Esophagus squamous epithelium (tissue), 5 donors: Measurements from ENCODE around the gene RCOR3. TPM values are rescaled to one million over a fixed set of nuclear protein-coding genes. Genes with fewer than 3 reads are reported as not detected.

ENCODE experiments used
- DNase-seq: peaks from one replicate; lab custom pipeline; 2025; lab: John Stamatoyannopoulos, UW
- H3K27ac ChIP-seq, 4 donors: fragments of 200-600 bp; sonication (generic); one replicate each; pipeline ENCODE4 v1.5.1; 2016 to 2019; ENCODE audit warnings: mild to moderate bottlenecking in 1 of 4
- H3K27me3 ChIP-seq, 4 donors: fragments of 200-600 bp; sonication (generic); 1 replicate in 3 of 4; 2 replicates in 1 of 4; pipeline versions ENCODE4 v1.5.1 to v1.6.0; 2017 to 2021; ENCODE audit warnings: antibody characterized with exemption in 1 of 4
- H3K36me3 ChIP-seq, 3 donors: fragments of 200-600 bp; sonication (generic); one replicate each; pipeline ENCODE4 v1.5.1; 2016 to 2019
- H3K4me1 ChIP-seq, 3 donors: fragments of 200-600 bp; sonication (generic); one replicate each; pipeline ENCODE4 v1.5.1; 2017 to 2019
- H3K4me3 ChIP-seq, 4 donors: fragments of 200-600 bp; sonication (generic); 1 replicate in 3 of 4; 2 replicates in 1 of 4; pipeline ENCODE4 v1.5.1; 2016 to 2019; ENCODE audit warnings: mild to moderate bottlenecking in 2 of 4, moderate library complexity in 1 of 4
- H3K9me3 ChIP-seq, 3 donors: fragments of 200-600 bp; sonication (generic); one replicate each; pipeline ENCODE4 v1.5.1; 2016 to 2019
- POLR2A ChIP-seq, 4 donors: fragments of 450-650 bp; IDR thresholded peaks; one replicate each; pipeline ENCODE4 v1.6.1; 2017; ENCODE audit warnings: antibody characterized with exemption in 4 of 4, mild to moderate bottlenecking in 4 of 4, moderate library complexity in 3 of 4
- WGBS, 2 donors: methylation state at CpG; one replicate each; pipeline ENCODE4 v1.1.5; 2018; 5-methylcytosine and 5-hydroxymethylcytosine counted together
- intact Hi-C: fragments of 100-400 bp; cut with DNase I; formaldehyde crosslinking; loops from one replicate; pipeline ENCODE4 v1.15.0; 2022
- total RNA-seq, 4 donors: library from RNA; depleted of rRNA; stranded (reverse); fragments of >200 nt; gene quantifications; one replicate each; pipeline ENCODE4 v1.1.0, GENCODE V29; 2016
- TF ChIP-seq, protein P1 (sequence below), 6 experiments: fragments of 450-650 bp in 4 of 6; fragments of 200-600 bp in 2 of 6; sonication (generic) in 2 of 6; IDR thresholded peaks; one replicate each; pipeline ENCODE4 v1.5.1; 2016 to 2019; ENCODE audit warnings: antibody characterized with exemption in 6 of 6, mild to moderate bottlenecking in 4 of 6, moderate library complexity in 4 of 6
- donor health status: DM: yes; HTN: yes; CAD: no.

The RCOR3 gene
- total RNA-seq, 4 donors from 2014 or later = 10.8 to 37.8 (median 18.9) TPM

DNA sequence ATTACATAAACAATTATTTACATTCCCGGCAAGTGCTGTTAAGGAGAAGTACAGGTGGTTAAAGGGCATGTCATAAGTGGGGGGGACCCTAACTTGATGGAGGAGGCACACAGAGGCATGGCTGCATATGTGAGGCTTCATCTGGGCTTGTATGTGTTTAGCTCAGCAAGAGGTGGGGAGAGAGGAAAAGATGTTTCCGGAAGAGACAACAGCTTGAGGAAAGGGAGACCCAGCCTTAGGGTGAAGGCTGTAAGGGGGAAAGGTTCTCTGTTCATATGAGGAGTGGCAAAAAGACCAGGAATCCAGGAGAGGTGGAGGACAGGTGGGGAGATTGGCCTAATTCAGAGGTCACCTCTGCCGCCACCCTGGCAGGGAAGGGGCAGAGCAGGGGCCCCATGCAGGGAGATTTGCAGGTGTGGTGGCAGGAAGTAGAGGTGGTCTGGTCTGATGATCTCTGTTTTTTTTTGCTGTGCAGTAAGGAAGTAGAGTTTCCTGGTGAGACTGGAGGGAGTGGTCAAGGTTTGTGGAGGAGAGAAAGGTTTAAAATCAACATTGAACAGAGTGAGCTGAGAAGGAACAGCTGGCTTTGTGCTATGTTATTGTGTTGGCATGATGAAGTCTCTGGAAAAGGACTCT lies 76.5 kb downstream of the RCOR3 start:
- Histone ChIP-seq H3K36me3 (no peaks in the 10 kb centered on the region), H3K4me1 (peaks cover 9 to 78% (median 21%) of the 10 kb centered on the region in 3 donors), H3K27me3 (no peaks in the 10 kb centered on the region), H3K27ac (peak overlapping the region in 1 of 4 donors; percentile 40), H3K9me3 (no peaks in the 10 kb centered on the region), H3K4me3 (no peak overlapping the region)
- intact Hi-C loops = no loop called here
- TF ChIP-seq, protein P1, sequence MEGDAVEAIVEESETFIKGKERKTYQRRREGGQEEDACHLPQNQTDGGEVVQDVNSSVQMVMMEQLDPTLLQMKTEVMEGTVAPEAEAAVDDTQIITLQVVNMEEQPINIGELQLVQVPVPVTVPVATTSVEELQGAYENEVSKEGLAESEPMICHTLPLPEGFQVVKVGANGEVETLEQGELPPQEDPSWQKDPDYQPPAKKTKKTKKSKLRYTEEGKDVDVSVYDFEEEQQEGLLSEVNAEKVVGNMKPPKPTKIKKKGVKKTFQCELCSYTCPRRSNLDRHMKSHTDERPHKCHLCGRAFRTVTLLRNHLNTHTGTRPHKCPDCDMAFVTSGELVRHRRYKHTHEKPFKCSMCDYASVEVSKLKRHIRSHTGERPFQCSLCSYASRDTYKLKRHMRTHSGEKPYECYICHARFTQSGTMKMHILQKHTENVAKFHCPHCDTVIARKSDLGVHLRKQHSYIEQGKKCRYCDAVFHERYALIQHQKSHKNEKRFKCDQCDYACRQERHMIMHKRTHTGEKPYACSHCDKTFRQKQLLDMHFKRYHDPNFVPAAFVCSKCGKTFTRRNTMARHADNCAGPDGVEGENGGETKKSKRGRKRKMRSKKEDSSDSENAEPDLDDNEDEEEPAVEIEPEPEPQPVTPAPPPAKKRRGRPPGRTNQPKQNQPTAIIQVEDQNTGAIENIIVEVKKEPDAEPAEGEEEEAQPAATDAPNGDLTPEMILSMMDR (IDR thresholded peaks at IDR 0.05) = no peak
- 56 to 68% methylated on average over 3 of the region's 3 CpGs for WGBS, 2 donors
- DNase-seq = no peak

DNA sequence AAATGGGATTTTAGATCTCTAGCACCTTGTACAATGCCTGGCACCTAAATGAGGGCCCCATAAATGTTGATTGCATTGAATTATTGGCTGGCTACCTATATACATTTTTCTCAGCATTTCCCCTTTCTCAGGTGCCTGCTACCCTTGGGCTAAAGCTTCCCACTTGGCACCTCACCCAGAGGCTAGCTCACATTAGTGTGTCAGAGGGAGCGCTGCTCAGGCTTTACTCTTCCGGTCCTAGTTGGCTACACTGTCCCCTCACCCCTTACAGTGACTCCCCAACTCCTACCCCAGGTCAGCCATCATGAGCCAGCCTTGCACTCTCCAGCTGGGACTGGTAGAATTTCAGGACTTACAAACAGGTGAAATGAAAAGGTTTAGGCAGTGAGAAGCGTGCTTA lies 77.0 kb downstream of the RCOR3 start:
- WGBS, 2 donors = 74 to 82% methylated on average over 3 of the region's 3 CpGs
- Histone ChIP-seq H3K9me3 (no peaks in the 10 kb centered on the region), H3K27ac (peak overlapping the region in 2 of 4 donors; percentile 9 to 40), H3K4me3 (no peak overlapping the region), H3K36me3 (no peaks in the 10 kb centered on the region), H3K27me3 (no peaks in the 10 kb centered on the region), H3K4me1 (peaks cover 6 to 78% (median 21%) of the 10 kb centered on the region in 3 donors)
- DNase-seq = no peak
- intact Hi-C loops = no loop called here
- TF ChIP-seq POLR2A (IDR thresholded peaks at IDR 0.05) = no peak
- TF ChIP-seq, protein P1 (IDR thresholded peaks at IDR 0.05) = no peak

GRCh38 chr1:211336775-211337174 lies 77.6 kb downstream of the RCOR3 start:
- H3K36me3 ChIP-seq = no peaks in the 10 kb centered on the region
- 90% methylated on average over 2 to 14 of the region's 15 CpGs for WGBS, 2 donors
- no peak overlapping the region for H3K4me3 ChIP-seq
- TF ChIP-seq, protein P1 (IDR thresholded peaks at IDR 0.05) = no peak
- TF ChIP-seq POLR2A (IDR thresholded peaks at IDR 0.05) = no peak
- H3K4me1 ChIP-seq = peaks cover 2 to 75% (median 20%) of the 10 kb centered on the region in 3 donors
- no peak overlapping the region for H3K27ac ChIP-seq
- DNase-seq = no peak
- intact Hi-C loops = no loop called here
- no peaks in the 10 kb centered on the region for H3K9me3 ChIP-seq
- H3K27me3 ChIP-seq = no peaks in the 10 kb centered on the region

DNA sequence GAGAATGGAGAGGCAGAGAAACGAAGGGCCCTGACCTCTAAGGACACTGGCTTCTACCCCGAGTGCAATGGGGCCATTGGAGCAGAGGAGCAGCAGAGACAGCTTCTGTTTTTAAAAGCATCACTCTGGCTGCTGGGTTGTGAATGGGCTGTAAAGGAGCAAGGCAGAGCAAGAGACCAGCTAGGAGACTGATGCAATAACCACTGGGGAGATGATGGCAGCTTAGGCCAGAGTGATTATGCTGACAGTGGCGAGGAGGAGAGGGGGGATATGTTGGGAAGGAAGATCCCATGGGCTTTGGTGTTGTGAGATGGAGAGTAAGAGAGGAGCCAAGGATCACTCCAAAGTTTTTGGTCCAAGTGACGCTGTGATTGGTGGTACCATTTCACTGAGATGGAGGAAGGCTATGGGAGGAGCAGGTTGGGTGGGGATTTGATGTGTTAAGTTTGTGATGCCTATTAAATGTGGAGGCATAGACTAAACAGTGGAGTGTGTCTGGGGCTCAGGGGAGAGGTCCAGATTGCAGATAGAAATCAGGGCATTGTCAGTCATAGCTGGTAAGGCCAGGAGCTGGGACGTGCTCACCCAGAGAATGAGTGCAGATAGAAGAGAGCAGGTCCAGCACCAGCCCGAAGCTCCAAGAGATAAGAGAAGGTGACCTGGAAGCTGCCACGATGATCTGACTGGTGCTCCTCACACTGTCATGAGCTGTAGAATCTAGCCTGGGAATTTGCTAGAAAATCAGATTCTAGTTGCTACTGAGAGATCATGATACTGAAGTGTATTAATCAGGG lies 78.5 kb downstream of the RCOR3 start:
- Histone ChIP-seq H3K36me3 (no peaks in the 10 kb centered on the region), H3K27me3 (no peaks in the 10 kb centered on the region), H3K4me1 (peaks cover 0 to 66% (median 12%) of the 10 kb centered on the region in 3 donors), H3K4me3 (no peak overlapping the region), H3K27ac (no peak overlapping the region), H3K9me3 (no peaks in the 10 kb centered on the region)
- no peak for DNase-seq
- TF ChIP-seq, protein P1 (IDR thresholded peaks at IDR 0.05) = no peak
- no peak for TF ChIP-seq POLR2A (IDR thresholded peaks at IDR 0.05)
- 79 to 80% methylated on average over 7 of the region's 7 CpGs for WGBS, 2 donors
- intact Hi-C loops = no loop called here

GRCh38 chr1:211338224-211338620 lies 79.1 kb downstream of the RCOR3 start:
- Histone ChIP-seq H3K27ac (no peak overlapping the region), H3K4me1 (peaks cover 0 to 60% (median 12%) of the 10 kb centered on the region in 3 donors), H3K9me3 (no peaks in the 10 kb centered on the region), H3K36me3 (no peaks in the 10 kb centered on the region), H3K4me3 (no peak overlapping the region), H3K27me3 (no peaks in the 10 kb centered on the region)
- TF ChIP-seq POLR2A (IDR thresholded peaks at IDR 0.05) = no peak
- TF ChIP-seq, protein P1 (IDR thresholded peaks at IDR 0.05) = no peak
- DNase-seq = no peak
- WGBS, 2 donors = 93 to 100% methylated on average over 4 of the region's 4 CpGs
- intact Hi-C loops = no loop called here
